Measurements from ENCODE around the gene FYB2.

- TF ChIP-seq CTCF (IDR thresholded peaks at IDR 0.05; ENCODE audit: low read depth, low read length) (no peak), POLR2A (IDR thresholded peaks at IDR 0.05; ENCODE audit: extremely low read depth, insufficient read length) (no peak), MAX (IDR thresholded peaks at IDR 0.05; ENCODE audit: low read depth, low read length) (no peak)
These were observed 31.9 kb downstream of the FYB2 start for GRCh38 chr1:56787330-56787729.
